Activated naive CD4-positive, alpha-beta T cell treated with anti-CD3 and anti-CD28 coated beads for 36 hours (primary cell): ENCODE results near the gene OR10H2. TPM values are rescaled to one million over a fixed set of nuclear protein-coding genes. Genes with fewer than 3 reads are reported as not detected.
"Not testable (repeated sequence)": the region's sequence is repeated elsewhere in the genome, so short reads cannot be mapped to it uniquely, and the experiment has no call there.

Experiments used
- CTCF ChIA-PET: fragments of 350-600 bp; sonication (Branson Sonifier 250); formaldehyde crosslinking; loops from one replicate; lab custom pipeline; 2021; ENCODE audit warnings: antibody characterized with exemption; lab: Charles Lee
- DNase-seq: peaks from one replicate; pipeline ENCODE4 v3.0.0-alpha.2; 2020
- H3K27ac Mint-ChIP-seq: one replicate; pipeline ENCODE4 v1.8.0; 2021; ENCODE audit warnings: mild to moderate bottlenecking, mixed read lengths
- H3K27me3 Mint-ChIP-seq: one replicate; pipeline ENCODE4 v1.8.0; 2021; ENCODE audit warnings: low read depth, mixed read lengths
- H3K36me3 Mint-ChIP-seq: one replicate; pipeline ENCODE4 v1.8.0; 2021; ENCODE audit warnings: low read depth, mixed read lengths
- H3K4me1 Mint-ChIP-seq: one replicate; pipeline ENCODE4 v1.8.0; 2021; ENCODE audit warnings: low read depth, mixed read lengths
- H3K4me3 Mint-ChIP-seq: one replicate; pipeline ENCODE4 v1.8.0; 2021; ENCODE audit warnings: mild to moderate bottlenecking, moderate library complexity, mixed read lengths
- H3K9me3 Mint-ChIP-seq: one replicate; pipeline ENCODE4 v1.8.0; 2021; ENCODE audit warnings: mixed read lengths
- intact Hi-C: fragments of 100-400 bp; cut with micrococcal nuclease; formaldehyde crosslinking; loops from one replicate; pipeline ENCODE4 v1.15.1; 2023
- total RNA-seq, 2 experiments: library from RNA; stranded (reverse); gene quantifications; one replicate each; pipeline ENCODE4 v1.2.3, GENCODE V29; 2021

Gene OR10H2
- total RNA-seq, 2 experiments from 2014 or later = not detected

- CTCF ChIA-PET = no interaction called here
- Mint-ChIP-seq H3K4me1 (no peaks in the 10 kb centered on the region), H3K4me3 (no peak overlapping the region), H3K36me3 (no peaks in the 10 kb centered on the region), H3K9me3 (no peaks in the 10 kb centered on the region), H3K27me3 (peaks cover 38% of the 10 kb centered on the region), H3K27ac (no peak overlapping the region)
- DNase-seq = no peak
- intact Hi-C loops = no loop called here
These were observed 6.6 kb upstream of the OR10H2 start for GRCh38 chr19:15721268-15721667.

- H3K27ac Mint-ChIP-seq = no peak overlapping the region
- H3K4me3 Mint-ChIP-seq = no peak overlapping the region
- H3K27me3 Mint-ChIP-seq = peaks cover 40% of the 10 kb centered on the region
- no peak for DNase-seq
- H3K36me3 Mint-ChIP-seq = no peaks in the 10 kb centered on the region
- CTCF ChIA-PET = no interaction called here
- intact Hi-C loops = no loop called here
- H3K9me3 Mint-ChIP-seq = no peaks in the 10 kb centered on the region
- H3K4me1 Mint-ChIP-seq = no peaks in the 10 kb centered on the region
These were observed 4.9 kb upstream of the OR10H2 start for GRCh38 chr19:15722956-15723355.

GRCh38 chr19:15730538-15730937 is 2.7 kb downstream of the OR10H2 start:
- H3K4me1 Mint-ChIP-seq = no peaks in the 10 kb centered on the region
- CTCF ChIA-PET = interaction anchor here (0.6 kb wide), 1 partner anchor 311 kb away, joined by 4 read pairs; no protein-coding TSS in a partner anchor
- no peaks in the 10 kb centered on the region for H3K9me3 Mint-ChIP-seq
- no peaks in the 10 kb centered on the region for H3K36me3 Mint-ChIP-seq
- no peak for DNase-seq
- peaks cover 18% of the 10 kb centered on the region for H3K27me3 Mint-ChIP-seq
- intact Hi-C loops = no loop called here
- H3K4me3 Mint-ChIP-seq = no peak overlapping the region
- H3K27ac Mint-ChIP-seq = no peak overlapping the region

- Mint-ChIP-seq H3K4me1 (no peaks in the 10 kb centered on the region), H3K9me3 (no peaks in the 10 kb centered on the region), H3K27ac (no peak overlapping the region), H3K27me3 (peaks cover 7% of the 10 kb centered on the region), H3K4me3 (no peak overlapping the region), H3K36me3 (no peaks in the 10 kb centered on the region)
- CTCF ChIA-PET = no interaction called here
- intact Hi-C loops = no loop called here
- DNase-seq = no peak
These were observed 4.6 kb downstream of the OR10H2 start for GRCh38 chr19:15732388-15732787.

- CTCF ChIA-PET = no interaction called here
These were observed 6.1 kb downstream of the OR10H2 start for GRCh38 chr19:15733895-15734294.

GRCh38 chr19:15737722-15738121 is 9.9 kb downstream of the OR10H2 start, which contains the start of gene OR10H3:
TSS of gene OR10H3 (plus strand) at chr19:15737985. CDS start at chr19:15741393, 3,408 bp downstream.
- no peak within 1 kb of the TSS for H3K4me3 Mint-ChIP-seq
- no peaks in the 10 kb centered on the region for H3K4me1 Mint-ChIP-seq
- peaks cover 11% of the 10 kb centered on the region for H3K9me3 Mint-ChIP-seq
- no peak for DNase-seq
- CTCF ChIA-PET = no interaction called here
- intact Hi-C loops = no loop called here
- H3K36me3 Mint-ChIP-seq = peaks cover 5% of the 10 kb centered on the region
- H3K27me3 Mint-ChIP-seq = peaks cover 2% of the 10 kb centered on the region
- no peak within 1 kb of the TSS for H3K27ac Mint-ChIP-seq

More at GRCh38 chr19:15733895-15734294, 6.1 kb downstream of the OR10H2 start:
- DNase-seq = no peak
- Mint-ChIP-seq H3K27ac (no peak overlapping the region), H3K9me3 (no peaks in the 10 kb centered on the region), H3K4me1 (no peaks in the 10 kb centered on the region), H3K4me3 (no peak overlapping the region), H3K36me3 (no peaks in the 10 kb centered on the region), H3K27me3 (no peaks in the 10 kb centered on the region)
- intact Hi-C loops = no loop called here

- peaks cover 4% of the 10 kb centered on the region for H3K27me3 Mint-ChIP-seq
- DNase-seq = no peak
- CTCF ChIA-PET = no interaction called here
- H3K36me3 Mint-ChIP-seq = peaks cover 5% of the 10 kb centered on the region
- H3K27ac Mint-ChIP-seq = no peak overlapping the region
- H3K4me1 Mint-ChIP-seq = no peaks in the 10 kb centered on the region
- H3K4me3 Mint-ChIP-seq = no peak overlapping the region
- intact Hi-C loops = no loop called here
- peaks cover 11% of the 10 kb centered on the region for H3K9me3 Mint-ChIP-seq
These were observed 13.0 kb downstream of the OR10H2 start for GRCh38 chr19:15740785-15741184.

- H3K27me3 Mint-ChIP-seq = peaks cover 22% of the 10 kb centered on the region
- intact Hi-C loops = no loop called here
- CTCF ChIA-PET = no interaction called here
- H3K9me3 Mint-ChIP-seq = no peaks in the 10 kb centered on the region
- no peaks in the 10 kb centered on the region for H3K36me3 Mint-ChIP-seq
- DNase-seq = no peak
- H3K27ac Mint-ChIP-seq = no peak overlapping the region
- no peak overlapping the region for H3K4me3 Mint-ChIP-seq
- no peaks in the 10 kb centered on the region for H3K4me1 Mint-ChIP-seq
These were observed 20.4 kb downstream of the OR10H2 start for GRCh38 chr19:15748239-15748638.

- Mint-ChIP-seq H3K36me3 (no peaks in the 10 kb centered on the region), H3K4me3 (no peak overlapping the region), H3K27ac (no peak overlapping the region), H3K4me1 (no peaks in the 10 kb centered on the region), H3K9me3 (peaks cover 5% of the 10 kb centered on the region), H3K27me3 (peaks cover 30% of the 10 kb centered on the region)
- intact Hi-C loops = no loop called here
- DNase-seq = no peak
- CTCF ChIA-PET = interaction anchor here (0.6 kb wide), 1 partner anchor 912 kb away, joined by 3 read pairs; no protein-coding TSS in a partner anchor
These were observed 30.6 kb downstream of the OR10H2 start for GRCh38 chr19:15758379-15758778.

- no peaks in the 10 kb centered on the region for H3K36me3 Mint-ChIP-seq
- no peak for DNase-seq
- no peak overlapping the region for H3K27ac Mint-ChIP-seq
- intact Hi-C loops = no loop called here
- CTCF ChIA-PET = no interaction called here
- H3K4me1 Mint-ChIP-seq = no peaks in the 10 kb centered on the region
- peaks cover 30% of the 10 kb centered on the region for H3K27me3 Mint-ChIP-seq
- H3K9me3 Mint-ChIP-seq = peaks cover 5% of the 10 kb centered on the region
- H3K4me3 Mint-ChIP-seq = no peak overlapping the region
These were observed 32.2 kb downstream of the OR10H2 start for GRCh38 chr19:15759962-15760565.

GRCh38 chr19:15769586-15769985 is 41.8 kb downstream of the OR10H2 start:
- peaks cover 3% of the 10 kb centered on the region for H3K27me3 Mint-ChIP-seq
- DNase-seq = peak; percentile 26
- no peak overlapping the region for H3K27ac Mint-ChIP-seq
- intact Hi-C loops = no loop called here
- no peaks in the 10 kb centered on the region for H3K4me1 Mint-ChIP-seq
- H3K9me3 Mint-ChIP-seq = no peaks in the 10 kb centered on the region
- H3K36me3 Mint-ChIP-seq = no peaks in the 10 kb centered on the region
- CTCF ChIA-PET = no interaction called here
- no peak overlapping the region for H3K4me3 Mint-ChIP-seq

GRCh38 chr19:15774159-15774558 is 46.3 kb downstream of the OR10H2 start:
- H3K9me3 Mint-ChIP-seq, DNase-seq, intact Hi-C loops, CTCF ChIA-PET, H3K36me3 Mint-ChIP-seq, H3K4me3 Mint-ChIP-seq, H3K27me3 Mint-ChIP-seq, H3K4me1 Mint-ChIP-seq, H3K27ac Mint-ChIP-seq: not testable (repeated sequence)

GRCh38 chr19:15775249-15775648 is 47.4 kb downstream of the OR10H2 start:
- no peaks in the 10 kb centered on the region for H3K27me3 Mint-ChIP-seq
- H3K9me3 Mint-ChIP-seq = no peaks in the 10 kb centered on the region
- CTCF ChIA-PET = no interaction called here
- DNase-seq = no peak
- intact Hi-C loops = no loop called here
- H3K4me1 Mint-ChIP-seq = no peaks in the 10 kb centered on the region
- H3K27ac Mint-ChIP-seq = no peak overlapping the region
- no peaks in the 10 kb centered on the region for H3K36me3 Mint-ChIP-seq
- no peak overlapping the region for H3K4me3 Mint-ChIP-seq
